Lung (tissue), 12 donors: ENCODE measurements around the gene RETN. TPM values are rescaled to one million over a fixed set of nuclear protein-coding genes. Genes with fewer than 3 reads are reported as not detected.
A peak's percentile ranks its signal among the peaks of the same experiment; 100 is the strongest.

Source experiments
- ATAC-seq: fragments of 200-7000 bp; cut with Tn5 transposase; one replicate; pipeline ENCODE4 v1.9.1; 2020; ENCODE audit warnings: moderate number of reproducible peaks; ENCODE audit not compliant: insufficient read depth, low FRiP score
- DNase-seq, 3 donors: peaks; one replicate each; pipeline ENCODE4 v3.0.0-alpha.2; 2013 to 2017
- H3K27ac ChIP-seq, 2 donors: one replicate each; pipeline ENCODE4 v1.5.1; 2013; ENCODE audit warnings: mild to moderate bottlenecking in 2 of 2, moderate library complexity in 2 of 2, control low read depth in 1 of 2, inconsistent platforms in 1 of 2, low read depth in 1 of 2, low read length in 1 of 2
- H3K27me3 ChIP-seq, 3 donors: one replicate each; pipeline ENCODE4 v1.5.1; 2013; ENCODE audit warnings: low read length in 2 of 3; ENCODE audit not compliant: control insufficient read depth in 3 of 3, insufficient read depth in 3 of 3
- H3K36me3 ChIP-seq, 4 donors: one replicate each; pipeline ENCODE4 v1.5.1; 2013; ENCODE audit warnings: low read length in 4 of 4, mild to moderate bottlenecking in 1 of 4, moderate library complexity in 1 of 4; ENCODE audit not compliant: control insufficient read depth in 4 of 4, insufficient read depth in 4 of 4
- H3K4me1 ChIP-seq, 5 donors: one replicate each; pipeline ENCODE4 v1.5.1; 2013; ENCODE audit warnings: low read length in 5 of 5, mild to moderate bottlenecking in 2 of 5, moderate library complexity in 1 of 5; ENCODE audit not compliant: control insufficient read depth in 5 of 5, insufficient read depth in 5 of 5
- H3K4me3 ChIP-seq: one replicate; pipeline ENCODE4 v1.5.1; 2013; ENCODE audit warnings: mild to moderate bottlenecking, control low read depth, moderate library complexity
- H3K9ac ChIP-seq, 2 donors: one replicate each; pipeline ENCODE4 v1.5.1; 2013; ENCODE audit warnings: low read length in 2 of 2, control low read depth in 1 of 2; ENCODE audit not compliant: insufficient read depth in 1 of 2
- H3K9me3 ChIP-seq, 4 donors: one replicate each; pipeline ENCODE4 v1.5.1; 2013; ENCODE audit warnings: low read length in 3 of 4, mild to moderate bottlenecking in 1 of 4, moderate library complexity in 1 of 4; ENCODE audit not compliant: control insufficient read depth in 4 of 4, insufficient read depth in 3 of 4
- CTCF ChIP-seq: IDR thresholded peaks from 2 replicates; pipeline ENCODE4 v1.5.1; 2012; ENCODE audit warnings: mild to moderate bottlenecking; ENCODE audit errors: control extremely low read depth, extremely low read depth
- WGBS, 2 donors: extraction: QIAGEN DNeasy Blood & Tissue Kit; methylation state at CpG; one replicate each; pipeline ENCODE4 v1.1.7; 2013; 5-methylcytosine and 5-hydroxymethylcytosine counted together
- polyA plus RNA-seq, 2 donors: library from polyadenylated mRNA; stranded (reverse); fragments of 200-250 nt; gene quantifications; one replicate each; pipeline ENCODE4 v1.2.1, GENCODE V29; 2013
- total RNA-seq, 2 donors: library from RNA; depleted of rRNA in 1 of 2; stranded (reverse); fragments of >200 nt in 1 of 2; gene quantifications; one replicate each; pipeline ENCODE4 v1.2.1, GENCODE V29; 2014 to 2021
- donor health status: control.
- donor health status: control.
- donor health status: Bipolar disorder and iron deficiency.
- donor health status: healthy.
- donor health status: DM: yes; HTN: yes; CAD: no.

The RETN gene
- total and polyA plus RNA-seq, 4 donors: 2.9 to 1,168 (median 58.3) TPM

- no peaks in the 10 kb centered on the region for H3K36me3 ChIP-seq
- no peaks in the 10 kb centered on the region for H3K9me3 ChIP-seq
- H3K27me3 ChIP-seq: no peaks in the 10 kb centered on the region
- peaks cover 0 to 5% (median 0%) of the 10 kb centered on the region in 5 donors for H3K4me1 ChIP-seq
- H3K4me3 ChIP-seq: no peak overlapping the region
- no peak overlapping the region for H3K27ac ChIP-seq
- no peak for TF ChIP-seq CTCF
- no peak overlapping the region for H3K9ac ChIP-seq
- ATAC-seq (no peak), DNase-seq (no peak)
- 84 to 88% methylated on average over 7 of the region's 7 CpGs for WGBS, 2 donors
Measured at GRCh38 chr19:7663706-7664105, 5.1 kb upstream of the RETN start.

- DNase-seq (peak; percentile 50 to 96 (median 88)), ATAC-seq (no peak)
- H3K9me3 ChIP-seq: no peaks in the 10 kb centered on the region
- peaks cover 0 to 7% (median 0%) of the 10 kb centered on the region in 3 donors for H3K27me3 ChIP-seq
- H3K9ac ChIP-seq: no peak overlapping the region
- H3K4me3 ChIP-seq: no peak overlapping the region
- H3K36me3 ChIP-seq: no peaks in the 10 kb centered on the region
- no peak for TF ChIP-seq CTCF
- WGBS, 2 donors: 51 to 68% methylated on average over 4 of the region's 4 CpGs
- no peak overlapping the region for H3K27ac ChIP-seq
- H3K4me1 ChIP-seq: peaks cover 0 to 5% (median under 1%) of the 10 kb centered on the region in 5 donors
Measured at GRCh38 chr19:7665076-7665475, 3.8 kb upstream of the RETN start.

- H3K4me1 ChIP-seq: peaks cover 0 to 5% (median 3%) of the 10 kb centered on the region in 5 donors
- no peak for DNase-seq
- 33 to 38% methylated on average over 8 to 9 of the region's 9 CpGs for WGBS, 2 donors
- no peak for TF ChIP-seq CTCF
- H3K4me3 ChIP-seq: no peak overlapping the region
- no peak for ATAC-seq
- peaks cover 0 to 2% (median 0%) of the 10 kb centered on the region in 4 donors for H3K9me3 ChIP-seq
- H3K27me3 ChIP-seq: peaks cover 9 to 24% (median 10%) of the 10 kb centered on the region in 3 donors
- no peaks in the 10 kb centered on the region for H3K36me3 ChIP-seq
- H3K9ac ChIP-seq: no peak overlapping the region
- peak overlapping the region in 1 of 2 donors; percentile 42 for H3K27ac ChIP-seq
Measured at GRCh38 chr19:7669641-7670040, 792 bp downstream of the RETN start.

GRCh38 chr19:7670150-7670783 lies 1.4 kb downstream of the RETN start:
- no peak overlapping the region for H3K4me3 ChIP-seq
- peak in 1 of 3 donors; percentile 47 for DNase-seq
- ATAC-seq: no peak
- no peak overlapping the region for H3K9ac ChIP-seq
- 2 to 3% methylated on average over 42 to 43 of the region's 43 CpGs for WGBS, 2 donors
- peaks cover 0 to 4% (median 0%) of the 10 kb centered on the region in 5 donors for H3K4me1 ChIP-seq
- H3K27ac ChIP-seq: no peak overlapping the region
- peaks cover 0 to 2% (median 0%) of the 10 kb centered on the region in 4 donors for H3K9me3 ChIP-seq
- H3K36me3 ChIP-seq: no peaks in the 10 kb centered on the region
- H3K27me3 ChIP-seq: peaks cover 9 to 24% (median 10%) of the 10 kb centered on the region in 3 donors
- TF ChIP-seq CTCF: no peak
